HFF-Myc (cell line): ENCODE results near the gene PSMB3.

Experiments used
- DNase-seq: peaks from one replicate; pipeline ENCODE4 v3.0.0-alpha.2; 2011; ENCODE audit warnings: low read depth; ENCODE audit errors: extremely low read depth
- H3K4me3 ChIP-seq: replicated peaks from 2 replicates; pipeline ENCODE4 v1.5.1; 2011; ENCODE audit warnings: low read depth, mild to moderate bottlenecking, control low read depth, low read length
- TF ChIP-seq, protein P1 (sequence below): IDR thresholded peaks from 2 replicates; pipeline ENCODE4 v1.5.1; 2012; ENCODE audit warnings: mild to moderate bottlenecking, low read depth, low read length, control low read depth; ENCODE audit errors: missing control alignments

PSMB3 gene

DNA sequence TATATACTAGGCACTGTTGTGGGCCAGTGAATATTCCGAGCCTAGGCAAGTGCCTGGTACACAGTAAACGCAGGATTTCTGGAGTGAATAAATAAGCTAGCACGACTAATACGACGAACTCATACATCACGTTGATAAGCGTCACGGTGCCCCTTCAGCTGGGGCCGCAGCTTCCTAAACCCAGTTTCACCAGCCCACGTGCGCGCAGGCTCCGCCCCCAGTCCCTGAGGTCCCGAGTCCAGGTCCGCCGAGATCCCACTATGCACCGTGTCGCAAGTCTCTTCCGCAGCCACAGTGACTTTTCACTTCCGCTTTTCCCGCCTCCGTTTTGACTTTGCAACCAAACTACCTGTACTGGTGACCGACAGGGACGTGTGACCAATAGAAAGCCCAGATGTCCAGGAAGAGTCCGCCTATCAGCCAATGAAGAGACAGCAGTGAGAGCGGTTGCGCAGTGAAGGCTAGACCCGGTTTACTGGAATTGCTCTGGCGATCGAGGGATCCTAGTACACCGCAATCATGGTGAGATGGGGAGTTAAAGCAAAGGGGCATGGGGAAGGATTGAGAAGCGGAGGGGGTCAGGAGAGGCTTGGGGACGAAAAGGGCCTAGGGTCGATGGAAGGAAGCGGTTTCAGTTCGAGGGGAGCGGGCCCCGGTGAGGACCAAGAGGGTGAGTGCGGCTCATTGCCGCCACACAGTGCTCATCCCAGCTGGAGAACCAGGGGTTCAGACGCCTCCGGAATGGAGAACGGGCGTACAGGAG, at the start of gene PSMB3:
Gene PSMB3 (plus strand): TSS at position 434 of the 763 bp plus-strand sequence. CDS start 86 bp downstream, at position 520.
- TF ChIP-seq, protein P1, sequence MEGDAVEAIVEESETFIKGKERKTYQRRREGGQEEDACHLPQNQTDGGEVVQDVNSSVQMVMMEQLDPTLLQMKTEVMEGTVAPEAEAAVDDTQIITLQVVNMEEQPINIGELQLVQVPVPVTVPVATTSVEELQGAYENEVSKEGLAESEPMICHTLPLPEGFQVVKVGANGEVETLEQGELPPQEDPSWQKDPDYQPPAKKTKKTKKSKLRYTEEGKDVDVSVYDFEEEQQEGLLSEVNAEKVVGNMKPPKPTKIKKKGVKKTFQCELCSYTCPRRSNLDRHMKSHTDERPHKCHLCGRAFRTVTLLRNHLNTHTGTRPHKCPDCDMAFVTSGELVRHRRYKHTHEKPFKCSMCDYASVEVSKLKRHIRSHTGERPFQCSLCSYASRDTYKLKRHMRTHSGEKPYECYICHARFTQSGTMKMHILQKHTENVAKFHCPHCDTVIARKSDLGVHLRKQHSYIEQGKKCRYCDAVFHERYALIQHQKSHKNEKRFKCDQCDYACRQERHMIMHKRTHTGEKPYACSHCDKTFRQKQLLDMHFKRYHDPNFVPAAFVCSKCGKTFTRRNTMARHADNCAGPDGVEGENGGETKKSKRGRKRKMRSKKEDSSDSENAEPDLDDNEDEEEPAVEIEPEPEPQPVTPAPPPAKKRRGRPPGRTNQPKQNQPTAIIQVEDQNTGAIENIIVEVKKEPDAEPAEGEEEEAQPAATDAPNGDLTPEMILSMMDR: no peak
- H3K4me3 ChIP-seq: peak within 1 kb of the TSS; percentile 99
- DNase-seq: peak; percentile 100

DNA sequence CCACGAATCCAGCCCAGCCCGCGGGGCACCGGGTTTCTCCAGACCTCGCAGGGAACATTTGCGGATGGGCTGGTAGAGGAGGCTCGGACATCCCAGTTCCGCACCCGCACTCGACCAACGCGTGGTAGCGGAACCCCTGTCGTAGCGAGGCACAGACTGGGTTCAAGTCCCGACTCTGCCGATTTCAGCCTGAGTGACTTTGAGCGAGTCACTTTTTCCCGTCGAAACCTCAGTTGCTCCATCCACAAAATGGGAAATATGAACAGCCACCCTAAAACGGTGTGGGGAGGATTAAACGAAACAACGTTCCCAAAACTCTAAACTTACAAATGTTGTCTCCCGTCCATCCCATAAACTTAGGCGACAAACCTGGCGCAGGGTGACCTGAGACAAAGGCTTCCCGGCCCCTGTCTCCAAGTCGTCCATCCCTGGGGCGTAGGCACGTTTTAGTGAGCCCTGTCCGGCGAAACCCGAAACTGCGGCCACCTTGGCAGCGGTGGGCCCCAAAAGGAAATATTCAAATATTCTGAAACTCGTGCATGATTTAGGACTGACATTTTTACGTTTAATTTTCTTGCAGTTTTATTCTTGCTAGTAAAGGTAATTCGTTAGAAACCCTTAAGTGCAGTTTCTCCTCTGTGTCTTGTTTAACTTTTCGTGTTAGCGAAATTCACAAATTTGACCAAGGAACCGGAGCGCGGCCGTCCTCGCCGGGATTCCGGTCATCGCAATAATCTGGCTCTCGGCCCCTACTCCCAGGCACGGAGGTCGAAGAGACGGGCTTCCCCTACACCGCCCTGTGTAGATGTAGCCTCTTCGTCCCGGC, 49.4 kb upstream of the PSMB3 start:
- no peak for DNase-seq
- TF ChIP-seq, protein P1: no peak
- H3K4me3 ChIP-seq: peak overlapping the region; percentile 86

DNA sequence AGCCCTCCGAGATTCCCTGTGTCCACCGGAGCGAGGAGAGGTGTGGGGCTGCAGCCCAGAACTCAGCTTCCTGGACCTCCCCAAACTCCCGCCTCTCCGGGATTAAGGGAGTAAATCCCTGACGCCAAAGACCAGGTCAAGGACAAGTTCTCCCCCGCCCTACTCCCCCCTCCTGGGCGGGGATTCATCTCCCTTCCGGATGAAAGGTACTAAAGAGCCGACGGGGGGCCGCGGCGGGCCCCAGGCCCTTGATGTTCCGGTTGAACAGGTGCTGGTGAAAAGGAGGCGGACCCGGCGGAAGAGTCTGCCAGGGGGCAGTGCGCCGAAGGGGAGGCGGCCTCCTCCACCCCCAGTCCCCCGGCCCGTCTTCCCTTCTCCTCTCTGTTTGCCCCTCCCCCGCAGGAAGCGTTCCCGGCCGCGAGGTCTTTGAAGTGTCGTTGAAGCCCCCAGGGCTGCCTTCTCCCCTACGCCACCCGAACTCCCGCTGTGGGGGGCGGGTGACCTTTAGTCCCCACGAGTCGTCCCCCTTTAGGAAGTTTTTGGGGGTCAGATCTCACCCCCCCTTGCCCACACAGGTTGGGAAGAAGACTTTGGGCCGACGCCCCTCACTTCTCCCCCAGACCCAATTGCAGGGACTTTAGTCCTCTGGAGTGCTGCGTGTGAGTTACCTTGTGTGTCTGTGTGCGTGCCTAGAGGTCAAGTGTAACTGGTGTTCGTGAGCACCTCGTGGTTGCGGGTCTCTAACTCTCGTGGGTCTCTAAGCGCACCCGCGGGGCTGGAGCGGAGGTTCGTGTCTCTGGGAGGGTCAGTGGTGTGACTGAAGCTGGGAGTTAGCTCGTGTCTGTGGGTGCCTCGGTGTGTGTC, 48.6 kb upstream of the PSMB3 start:
- peak overlapping the region; percentile 86 for H3K4me3 ChIP-seq
- no peak for DNase-seq
- TF ChIP-seq, protein P1: no peak

DNA sequence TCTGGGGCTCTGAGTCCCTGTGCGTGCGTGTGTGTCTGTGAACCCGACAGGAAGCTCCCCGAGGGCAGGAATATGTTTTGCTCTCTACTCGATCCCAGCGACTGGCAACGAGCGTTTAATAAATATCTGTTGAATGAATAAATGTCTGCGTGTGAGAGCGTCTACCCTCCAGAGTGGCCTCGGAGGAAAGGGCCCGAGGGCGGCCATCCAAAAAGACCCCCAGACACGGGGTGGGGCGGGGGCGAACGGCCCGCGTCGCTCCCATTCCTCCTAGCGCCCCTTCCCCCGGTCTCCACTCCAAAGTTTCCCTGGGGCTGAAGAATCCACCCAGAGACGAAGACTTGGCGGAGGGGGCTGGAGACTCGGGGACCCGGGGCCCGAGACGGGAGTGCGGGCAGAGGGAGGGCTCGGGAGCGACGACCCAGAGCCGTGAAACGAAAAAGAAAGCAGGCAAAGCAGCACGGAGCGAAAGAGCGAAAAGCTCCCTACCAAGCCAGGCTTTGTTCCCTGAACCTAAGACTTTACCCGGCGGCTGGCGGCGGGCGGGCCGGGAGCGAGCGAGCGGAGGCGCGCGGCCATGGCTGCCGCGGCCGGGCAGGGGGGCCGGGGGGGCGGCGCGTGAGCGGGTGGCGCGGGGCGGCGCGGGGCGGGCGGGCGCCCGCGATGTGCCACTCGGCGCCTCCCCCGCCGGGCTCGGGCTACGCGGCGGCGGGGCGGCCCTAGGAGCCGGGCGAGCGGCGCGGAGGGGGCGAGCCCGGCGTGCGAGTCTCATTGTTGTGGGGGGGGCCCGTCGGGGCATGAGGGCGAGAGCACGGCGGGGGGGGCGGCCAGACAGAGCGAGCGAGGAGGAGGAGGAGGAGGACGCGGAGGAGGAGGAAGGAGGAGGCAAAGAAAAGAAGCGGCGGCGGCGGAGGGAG, 47.7 kb upstream of the PSMB3 start, which contains the start of gene MLLT6:
Gene MLLT6 (plus strand): TSS at position 668 of the 917 bp plus-strand sequence. CDS start 360 bp downstream, outside the sequence.
- no peak for DNase-seq
- TF ChIP-seq, protein P1: no peak
- H3K4me3 ChIP-seq: peak within 1 kb of the TSS; percentile 86

GRCh38 chr17:38705523-38705802, 47.1 kb upstream of the PSMB3 start:
- no peak for DNase-seq
- peak overlapping the region; percentile 86 for H3K4me3 ChIP-seq
- TF ChIP-seq, protein P1: no peak
